Measurements from ENCODE around the gene SIAH1.
"Not testable (repeated sequence)": the region's sequence is repeated elsewhere in the genome, so short reads cannot be mapped to it uniquely, and the experiment has no call there.

SIAH1 gene

DNA sequence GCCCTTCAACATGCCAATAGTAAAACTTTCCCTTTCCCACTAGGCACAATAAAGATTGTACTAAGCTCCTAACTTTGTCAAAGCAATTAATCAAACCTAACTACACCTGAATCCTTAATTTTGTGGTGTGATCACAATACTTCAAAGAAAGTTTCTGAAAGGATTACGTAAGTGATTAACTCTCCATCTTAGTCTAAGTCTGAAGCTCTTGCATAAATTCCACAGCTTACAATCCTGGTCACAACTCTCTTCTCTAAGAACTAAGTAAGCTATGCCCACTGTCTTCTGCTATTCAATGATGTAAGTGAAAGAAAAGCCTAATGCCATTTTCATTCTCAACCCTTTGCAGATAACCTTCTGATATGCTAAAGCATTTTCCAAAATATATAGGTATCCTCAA, 15.4 kb downstream of the SIAH1 start:
- intact Hi-C loops (cut with DNase I) = loop anchor here (5.0 to 10.0 kb wide), 2 partner anchors 95 to 173 kb away; no protein-coding TSS in a partner anchor
- no peak for DNase-seq

- intact Hi-C loops (cut with DNase I) = loop anchor here (5.0 to 10.0 kb wide), 2 partner anchors 93 to 175 kb away; no protein-coding TSS in a partner anchor
- DNase-seq = no peak
These were observed 17.7 kb downstream of the SIAH1 start for GRCh38 chr16:48367441-48368049.

DNA sequence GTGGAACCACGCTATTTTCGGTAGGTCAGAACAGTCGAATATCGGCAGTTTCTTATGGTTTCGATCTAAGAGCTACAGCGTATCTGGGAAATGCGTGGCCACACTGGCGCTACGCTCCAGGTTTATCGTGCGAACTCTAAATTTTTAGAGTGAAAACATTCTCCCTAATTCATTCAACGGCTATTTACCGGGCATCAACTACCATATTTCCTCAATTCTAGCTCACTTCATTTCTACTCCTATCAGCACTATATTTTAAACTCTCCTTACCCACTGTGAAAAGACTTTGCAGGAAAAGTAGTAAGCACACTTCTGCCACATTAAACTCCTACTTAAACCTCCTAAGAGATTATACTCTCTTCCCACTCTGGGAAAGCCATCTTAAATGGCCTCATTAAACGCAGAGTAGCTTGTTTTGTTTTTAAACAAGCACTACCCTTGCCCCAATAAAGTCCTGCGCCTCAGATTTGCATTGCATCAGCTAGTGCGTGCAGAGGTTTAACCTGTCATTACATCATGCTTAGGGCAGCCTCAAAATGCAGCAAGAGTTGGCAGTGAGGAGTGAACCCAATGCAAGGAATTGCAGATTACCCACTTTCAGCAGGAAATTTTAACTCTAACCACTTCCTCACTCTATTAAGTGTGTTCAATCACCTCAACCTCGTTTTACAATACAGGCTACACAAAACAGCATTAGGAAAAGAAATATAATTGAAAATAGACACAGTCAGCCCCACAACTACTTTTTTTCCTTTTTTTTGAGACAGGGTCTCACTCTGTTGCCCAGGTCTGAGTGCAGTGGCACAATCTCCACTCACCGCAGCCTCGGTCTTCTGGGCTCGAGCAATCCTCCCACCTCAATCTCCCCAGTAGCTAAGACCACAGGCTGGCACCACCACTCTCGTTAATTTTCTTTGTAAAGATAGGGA, 18.8 kb downstream of the SIAH1 start:
- no peak for DNase-seq
- intact Hi-C loops (cut with DNase I) = loop anchor here (5.0 to 10.0 kb wide), 2 partner anchors 92 to 176 kb away; no protein-coding TSS in a partner anchor

- intact Hi-C loops (cut with DNase I) = loop anchor here (5.0 to 10.0 kb wide), 2 partner anchors 91 to 177 kb away; no protein-coding TSS in a partner anchor
- peak; percentile 74 to 98 (median 86) for DNase-seq
These were observed 19.5 kb downstream of the SIAH1 start for GRCh38 chr16:48365601-48366164.

DNA sequence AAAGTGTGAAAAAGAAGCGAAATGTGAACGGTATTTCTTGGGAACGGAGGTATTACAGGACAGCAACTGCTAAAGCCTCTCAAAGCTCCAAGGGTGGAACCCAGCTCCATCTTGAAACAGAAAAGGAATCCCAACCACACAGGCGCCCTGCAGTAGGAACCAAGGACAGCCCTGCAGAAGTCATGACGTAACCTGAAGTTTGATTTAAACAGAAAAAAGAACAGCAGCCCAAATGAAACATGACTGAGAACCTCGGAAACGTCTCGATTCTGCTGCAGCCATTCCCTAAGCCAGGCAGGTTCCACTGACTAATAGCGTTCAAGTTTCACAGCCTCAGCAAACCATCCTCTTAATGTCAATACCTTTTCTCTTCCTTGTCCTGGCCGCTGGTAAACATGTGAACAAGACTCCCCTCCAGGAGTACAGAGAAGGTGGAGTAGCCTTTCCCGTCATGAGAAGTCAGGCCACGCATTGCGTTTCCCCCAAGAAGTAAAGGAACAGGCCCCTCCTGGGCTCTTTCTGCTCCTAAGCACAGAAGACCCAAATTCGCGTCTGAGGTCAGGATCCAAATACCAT, 20.1 kb downstream of the SIAH1 start:
- intact Hi-C loops (cut with DNase I) = loop anchor here (5.0 to 10.0 kb wide), 2 partner anchors 90 to 177 kb away; no protein-coding TSS in a partner anchor
- DNase-seq = no peak

DNA sequence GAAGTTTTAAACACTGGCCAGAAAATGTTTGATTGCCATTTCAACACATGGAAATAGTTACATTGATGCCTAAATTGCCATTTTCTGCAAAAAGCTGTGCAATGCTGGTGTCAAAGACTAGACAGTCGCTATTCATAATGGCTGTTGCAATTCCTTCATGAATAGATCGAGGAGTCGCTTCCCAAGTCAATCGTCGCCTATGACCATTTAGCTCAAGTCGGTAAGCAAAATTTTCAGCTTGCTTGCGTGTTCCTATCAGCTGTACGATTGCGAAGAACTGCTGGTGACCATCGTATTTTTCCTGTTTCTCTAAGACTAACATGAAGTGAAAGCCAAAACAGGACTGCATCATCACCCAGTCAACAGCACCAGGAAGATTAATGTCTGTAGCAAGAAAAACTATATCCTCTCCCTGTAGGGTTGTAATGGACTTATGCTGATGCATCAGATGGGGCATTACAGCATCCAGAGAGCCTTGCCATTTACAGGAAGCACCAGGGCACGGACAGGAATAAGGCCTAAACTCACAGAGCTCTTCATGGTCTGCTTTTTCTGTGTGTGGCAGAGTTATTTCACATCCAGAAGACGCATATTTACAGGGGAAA, 23.6 kb downstream of the SIAH1 start:
- intact Hi-C loops (cut with DNase I) = loop anchor here (10.0 kb wide), 1 partner anchor 87 kb away; no protein-coding TSS in a partner anchor
- no peak for DNase-seq

DNA sequence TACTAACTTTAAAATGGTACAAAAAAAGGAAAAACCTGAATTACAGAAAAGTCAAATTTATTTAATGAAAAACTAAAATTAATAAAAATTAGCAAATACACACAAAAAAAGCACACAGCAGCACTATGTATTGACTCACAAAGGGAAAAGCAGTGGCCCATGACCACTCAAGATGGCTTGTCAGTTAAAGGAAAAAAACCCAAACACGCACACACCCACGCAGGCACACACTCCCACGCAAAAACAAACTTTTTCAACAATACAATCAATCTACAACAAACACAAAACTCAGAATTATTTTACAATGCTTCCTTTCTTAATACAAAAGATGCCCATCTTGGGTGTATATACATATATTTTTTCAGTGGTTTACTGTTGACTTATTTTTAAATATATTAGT, 24.2 kb downstream of the SIAH1 start:
- no peak for DNase-seq
- intact Hi-C loops (cut with DNase I) = loop anchor here (10.0 kb wide), 1 partner anchor 86 kb away; no protein-coding TSS in a partner anchor

- DNase-seq = peak in 1 of 10 donors; percentile 14
- intact Hi-C loops (cut with DNase I) = loop anchor here (10.0 kb wide), 1 partner anchor 85 kb away; no protein-coding TSS in a partner anchor
These were observed 25.2 kb downstream of the SIAH1 start for GRCh38 chr16:48359983-48360382.

- intact Hi-C loops (cut with DNase I) = no loop called here
- DNase-seq = no peak
These were observed 26.8 kb downstream of the SIAH1 start for GRCh38 chr16:48358419-48358818.

GRCh38 chr16:48356633-48357376, 28.4 kb downstream of the SIAH1 start:
- intact Hi-C loops (cut with DNase I) = no loop called here
- no peak for DNase-seq

GRCh38 chr16:48354877-48355855, 30.0 kb downstream of the SIAH1 start:
- peak in 1 of 10 donors; percentile 41 for DNase-seq
- intact Hi-C loops (cut with DNase I) = loop anchor here (5.0 kb wide), 1 partner anchor 267 kb away; no protein-coding TSS in a partner anchor

DNA sequence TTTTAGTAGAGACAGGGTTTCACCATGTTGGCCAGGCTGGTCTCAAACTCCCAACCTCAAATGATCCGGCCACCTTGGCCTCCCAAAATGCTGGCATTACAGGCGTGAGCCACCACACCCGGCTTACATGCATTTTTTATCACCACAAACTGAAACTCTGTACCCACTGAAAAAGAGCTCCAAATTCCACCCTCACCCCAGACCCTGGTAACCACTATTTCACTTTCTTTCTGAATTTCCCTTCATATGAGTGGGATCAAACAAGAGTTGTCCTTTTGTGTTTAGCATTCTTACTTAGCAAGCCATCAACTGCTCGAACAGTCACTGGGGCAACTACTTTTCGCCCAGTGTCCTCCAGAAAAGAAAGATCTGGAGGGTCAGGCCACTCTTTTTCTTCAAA, 30.8 kb downstream of the SIAH1 start:
- intact Hi-C loops (cut with DNase I) = loop anchor here (5.0 kb wide), 1 partner anchor 268 kb away; no protein-coding TSS in a partner anchor
- not testable (repeated sequence) for DNase-seq

DNA sequence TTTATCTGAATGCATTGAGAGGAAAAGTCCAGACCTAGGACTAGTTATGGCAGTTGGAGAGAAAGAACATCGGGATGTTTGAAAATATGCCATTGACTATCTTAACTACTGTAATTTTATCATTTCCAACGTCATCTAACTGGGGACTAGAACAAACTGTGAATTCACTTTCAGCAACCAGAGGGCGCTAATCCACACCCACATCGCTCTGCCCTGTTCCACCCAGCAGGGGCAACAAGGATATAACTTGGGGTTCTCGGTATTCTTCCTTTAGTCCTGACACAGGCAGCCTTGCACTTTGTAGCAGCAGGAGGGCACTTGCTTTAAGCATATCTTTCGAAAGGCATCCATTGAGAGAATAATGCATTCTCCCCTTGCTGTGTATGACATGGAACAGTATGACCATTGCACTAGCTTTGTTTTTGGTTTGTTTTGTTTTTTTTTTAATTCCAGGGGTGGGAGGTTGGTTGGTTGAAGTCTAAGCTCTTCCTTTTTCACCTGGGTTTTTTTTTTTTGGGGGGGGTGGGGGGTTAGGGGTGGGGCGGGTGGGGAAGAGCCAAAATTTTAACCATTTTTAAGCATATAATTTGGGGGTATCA, 31.5 kb downstream of the SIAH1 start:
- peak in 4 of 10 donors; percentile 47 to 91 (median 64) for DNase-seq
- intact Hi-C loops (cut with DNase I) = loop anchor here (1.0 to 5.0 kb wide), 2 partner anchors 189 to 269 kb away; no protein-coding TSS in a partner anchor

- peak in 2 of 10 donors; percentile 13 to 75 for DNase-seq
- intact Hi-C loops (cut with DNase I) = loop anchor here (1.0 to 5.0 kb wide), 2 partner anchors 189 to 269 kb away; no protein-coding TSS in a partner anchor
These were observed 32.4 kb downstream of the SIAH1 start for GRCh38 chr16:48352648-48353390.

DNA sequence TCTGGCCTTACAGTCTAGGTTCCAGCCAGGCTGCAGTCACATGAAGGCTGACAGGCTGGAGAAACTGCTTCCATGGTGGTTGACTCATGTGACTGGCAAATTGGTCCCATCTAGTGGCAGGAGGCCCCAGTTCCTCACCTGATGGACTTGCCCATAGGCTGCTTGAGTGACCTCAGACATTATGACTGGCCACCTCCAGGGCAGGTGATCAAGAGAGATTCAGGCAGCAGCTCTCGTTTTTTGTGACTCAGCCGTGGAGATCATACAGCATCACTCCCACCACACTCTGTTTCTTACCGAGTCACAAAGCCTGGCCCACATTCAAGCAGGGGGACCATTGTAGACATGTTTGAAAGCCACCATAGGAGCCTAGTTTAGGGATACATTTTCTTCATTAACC, 34.5 kb downstream of the SIAH1 start:
- peak in 2 of 10 donors; percentile 39 to 66 for DNase-seq
- intact Hi-C loops (cut with DNase I) = loop anchor here (5.0 kb wide), 1 partner anchor 272 kb away; no protein-coding TSS in a partner anchor

DNA sequence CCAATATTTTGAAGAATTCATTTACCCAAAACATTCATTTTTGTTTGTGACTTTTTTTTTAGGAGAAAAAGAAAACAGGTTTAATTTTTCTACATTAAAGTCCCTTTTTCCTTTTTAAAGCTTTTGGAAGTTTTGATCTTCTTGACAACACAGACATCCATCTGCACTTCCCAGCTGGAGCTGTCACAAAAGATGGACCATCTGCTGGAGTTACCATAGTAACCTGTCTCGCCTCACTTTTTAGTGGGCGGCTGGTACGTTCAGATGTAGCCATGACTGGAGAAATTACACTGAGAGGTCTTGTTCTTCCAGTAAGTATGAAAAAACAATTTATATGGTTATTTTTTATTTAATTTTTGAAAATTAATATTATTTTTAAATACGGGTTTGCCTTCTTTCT, 37.2 kb downstream of the SIAH1 start:
- peak in 7 of 10 donors; percentile 31 to 92 (median 52) for DNase-seq
- intact Hi-C loops (cut with DNase I) = no loop called here
